Measurements from ENCODE around the gene CACNA2D1. TPM values are rescaled to one million over a fixed set of nuclear protein-coding genes. Genes with fewer than 3 reads are reported as not detected.

The CACNA2D1 gene
- total and polyA plus RNA-seq, 8 donors, result 1.8 to 72.7 (median 5.7) TPM

DNA sequence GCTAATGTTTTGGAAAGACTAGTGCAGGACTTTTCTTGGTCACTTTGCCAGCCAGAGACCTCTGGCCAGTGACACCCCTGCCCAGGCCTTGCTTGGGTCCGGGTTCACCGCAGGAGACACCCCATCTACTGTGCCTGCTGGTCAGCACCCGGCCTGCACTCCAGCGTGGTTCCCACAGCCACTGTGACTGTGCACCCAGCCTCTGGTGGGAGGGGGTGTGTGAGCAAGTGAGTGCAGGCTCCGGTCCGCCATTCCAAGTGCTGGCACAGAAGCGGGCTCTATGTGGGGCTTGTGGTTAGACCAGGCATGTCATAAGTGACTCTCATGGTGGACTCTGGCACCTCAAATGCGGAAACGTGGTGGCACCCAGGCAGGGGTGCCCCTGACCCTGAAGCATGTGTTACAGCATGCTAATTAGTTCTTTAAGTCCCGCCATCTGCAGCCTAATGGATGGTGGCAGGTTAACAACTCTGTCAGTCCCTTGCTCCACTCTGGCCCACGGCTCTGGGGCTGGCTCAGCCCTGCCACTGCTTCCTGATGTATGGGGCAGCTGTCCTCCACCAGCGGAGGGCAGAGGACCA is 361.8 kb downstream of the CACNA2D1 start:
- 80 to 95% (median 87%) methylated on average over 10 to 12 of the region's 12 CpGs for WGBS, 5 donors
- H3K27me3 ChIP-seq, result no peaks in the 10 kb centered on the region

DNA sequence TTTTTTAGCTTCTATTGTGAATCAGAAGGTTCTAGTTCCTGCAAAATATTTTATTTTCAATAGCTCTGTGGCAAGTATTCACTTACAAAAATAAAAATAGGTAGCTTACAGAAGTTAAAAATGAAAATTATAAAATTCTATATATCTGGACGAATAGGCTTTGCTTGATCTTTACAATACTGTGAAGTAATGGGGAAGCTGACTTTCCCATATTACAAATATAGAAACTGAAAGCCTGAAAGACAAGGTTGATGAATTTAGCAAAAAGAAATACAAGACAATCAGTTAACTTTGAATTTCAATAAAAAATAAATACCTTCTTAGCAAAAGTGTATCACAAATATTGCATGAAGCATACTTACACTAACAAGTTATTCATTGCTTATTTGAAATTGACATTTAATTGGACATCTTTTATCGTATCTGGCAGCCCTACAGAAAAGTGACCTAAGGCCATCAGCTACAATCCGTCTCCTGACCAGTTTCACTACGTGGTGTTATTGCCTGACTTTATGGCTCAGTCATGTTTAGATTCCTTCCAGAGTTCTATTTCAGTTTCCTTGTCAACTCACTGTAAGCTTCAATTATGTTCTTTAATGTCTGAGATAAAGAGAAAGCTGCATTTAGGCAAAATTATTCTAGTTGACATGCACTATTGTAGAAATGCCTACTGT is 363.2 kb downstream of the CACNA2D1 start:
- Histone ChIP-seq H3K27ac (no peak overlapping the region), H3K4me1 (no peaks in the 10 kb centered on the region), H3K9me3 (no peaks in the 10 kb centered on the region), H3K36me3 (peaks cover 0 to 5% (median 2%) of the 10 kb centered on the region in 4 donors), H3K4me3 (no peak overlapping the region), H3K27me3 (no peaks in the 10 kb centered on the region)
- WGBS, 5 donors, result 39 to 64% (median 56%) methylated on average over 4 of the region's 4 CpGs
- peak in 1 of 2 donors; percentile 9 for DNase-seq
- TF ChIP-seq, protein P1, sequence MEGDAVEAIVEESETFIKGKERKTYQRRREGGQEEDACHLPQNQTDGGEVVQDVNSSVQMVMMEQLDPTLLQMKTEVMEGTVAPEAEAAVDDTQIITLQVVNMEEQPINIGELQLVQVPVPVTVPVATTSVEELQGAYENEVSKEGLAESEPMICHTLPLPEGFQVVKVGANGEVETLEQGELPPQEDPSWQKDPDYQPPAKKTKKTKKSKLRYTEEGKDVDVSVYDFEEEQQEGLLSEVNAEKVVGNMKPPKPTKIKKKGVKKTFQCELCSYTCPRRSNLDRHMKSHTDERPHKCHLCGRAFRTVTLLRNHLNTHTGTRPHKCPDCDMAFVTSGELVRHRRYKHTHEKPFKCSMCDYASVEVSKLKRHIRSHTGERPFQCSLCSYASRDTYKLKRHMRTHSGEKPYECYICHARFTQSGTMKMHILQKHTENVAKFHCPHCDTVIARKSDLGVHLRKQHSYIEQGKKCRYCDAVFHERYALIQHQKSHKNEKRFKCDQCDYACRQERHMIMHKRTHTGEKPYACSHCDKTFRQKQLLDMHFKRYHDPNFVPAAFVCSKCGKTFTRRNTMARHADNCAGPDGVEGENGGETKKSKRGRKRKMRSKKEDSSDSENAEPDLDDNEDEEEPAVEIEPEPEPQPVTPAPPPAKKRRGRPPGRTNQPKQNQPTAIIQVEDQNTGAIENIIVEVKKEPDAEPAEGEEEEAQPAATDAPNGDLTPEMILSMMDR (IDR thresholded peaks at IDR 0.05), result no peak
- TF ChIP-seq POLR2AphosphoS5 (IDR thresholded peaks at IDR 0.05), result no peak
- TF ChIP-seq POLR2A (IDR thresholded peaks at IDR 0.05), result no peak
- no peak for TF ChIP-seq EP300 (IDR thresholded peaks at IDR 0.05)
- intact Hi-C loops (cut with DNase I; ENCODE audit: low total_unique reads), result no loop called here

More for the DNA sequence above, 361.8 kb downstream of the CACNA2D1 start:
- no peak overlapping the region for H3K27ac ChIP-seq
- intact Hi-C loops (cut with DNase I; ENCODE audit: low total_unique reads), result no loop called here
- no peaks in the 10 kb centered on the region for H3K9me3 ChIP-seq
- H3K4me3 ChIP-seq, result no peak overlapping the region
- DNase-seq, result no peak
- TF ChIP-seq, protein P1 (IDR thresholded peaks at IDR 0.05), result no peak
- TF ChIP-seq POLR2AphosphoS5 (IDR thresholded peaks at IDR 0.05) (no peak), EP300 (IDR thresholded peaks at IDR 0.05) (no peak), POLR2A (IDR thresholded peaks at IDR 0.05) (no peak)
- no peaks in the 10 kb centered on the region for H3K4me1 ChIP-seq
- peaks cover 0 to 5% (median 2%) of the 10 kb centered on the region in 4 donors for H3K36me3 ChIP-seq

DNA sequence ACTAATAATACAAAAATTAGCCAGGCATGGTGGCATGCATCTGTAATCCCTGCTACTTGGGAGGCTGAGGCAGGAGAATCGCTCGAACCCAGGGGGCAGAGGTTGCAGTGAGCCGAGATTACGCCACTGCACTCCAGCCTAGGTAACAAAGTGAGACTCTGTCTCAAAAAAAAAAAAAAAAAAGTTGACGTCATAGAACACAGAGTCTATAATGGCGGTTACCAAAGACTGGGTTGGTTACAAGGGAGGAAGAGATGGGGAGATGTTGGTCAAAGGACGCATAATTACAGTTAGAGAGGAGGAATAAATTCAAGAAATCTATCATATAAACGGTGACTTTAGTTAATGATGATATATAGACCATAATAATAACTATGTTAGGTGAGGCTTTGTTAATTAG is 364.1 kb downstream of the CACNA2D1 start:
- intact Hi-C loops (cut with DNase I; ENCODE audit: low total_unique reads), result no loop called here
- Histone ChIP-seq H3K36me3 (peaks cover 0 to 5% (median 2%) of the 10 kb centered on the region in 4 donors), H3K9me3 (no peaks in the 10 kb centered on the region), H3K27ac (no peak overlapping the region), H3K27me3 (no peaks in the 10 kb centered on the region), H3K4me1 (no peaks in the 10 kb centered on the region), H3K4me3 (no peak overlapping the region)
- 92 to 99% (median 96%) methylated on average over 8 of the region's 8 CpGs for WGBS, 5 donors
- no peak for DNase-seq
- TF ChIP-seq POLR2AphosphoS5 (IDR thresholded peaks at IDR 0.05) (no peak), POLR2A (IDR thresholded peaks at IDR 0.05) (no peak), EP300 (IDR thresholded peaks at IDR 0.05) (no peak)
- TF ChIP-seq, protein P1 (IDR thresholded peaks at IDR 0.05), result no peak

DNA sequence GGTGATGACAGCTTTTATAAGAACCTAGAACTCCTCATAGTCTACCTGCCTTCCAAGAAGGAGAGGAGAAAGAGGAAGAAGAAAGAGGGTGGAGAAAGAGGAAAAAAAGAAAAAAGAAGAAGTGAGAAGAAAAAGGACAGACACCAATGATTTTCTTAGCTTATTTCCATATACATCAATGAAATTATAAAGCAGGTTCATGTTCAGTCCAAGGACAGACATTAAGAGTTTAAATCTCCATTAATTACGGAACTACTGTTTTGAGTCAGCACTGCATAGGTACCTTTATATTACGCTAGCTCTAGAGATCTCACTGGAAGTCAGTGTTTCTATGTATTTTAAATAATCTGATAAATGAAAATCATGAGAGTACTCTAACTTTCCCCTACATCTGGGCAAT is 364.8 kb downstream of the CACNA2D1 start:
- Histone ChIP-seq H3K4me1 (no peaks in the 10 kb centered on the region), H3K36me3 (peaks cover 0 to 5% (median 2%) of the 10 kb centered on the region in 4 donors), H3K9me3 (no peaks in the 10 kb centered on the region), H3K27me3 (no peaks in the 10 kb centered on the region), H3K27ac (no peak overlapping the region), H3K4me3 (no peak overlapping the region)
- WGBS, 5 donors, result 87 to 96% (median 93%) methylated on average over 2 of the region's 2 CpGs
- DNase-seq, result no peak
- no peak for TF ChIP-seq EP300 (IDR thresholded peaks at IDR 0.05)
- TF ChIP-seq, protein P1 (IDR thresholded peaks at IDR 0.05), result no peak
- no peak for TF ChIP-seq POLR2A (IDR thresholded peaks at IDR 0.05)
- no peak for TF ChIP-seq POLR2AphosphoS5 (IDR thresholded peaks at IDR 0.05)
- intact Hi-C loops (cut with DNase I; ENCODE audit: low total_unique reads), result no loop called here
